ENCODE measurements around the gene PDCD2L.
A peak's percentile ranks its signal among the peaks of the same experiment; 100 is the strongest.

Gene PDCD2L, protein sequence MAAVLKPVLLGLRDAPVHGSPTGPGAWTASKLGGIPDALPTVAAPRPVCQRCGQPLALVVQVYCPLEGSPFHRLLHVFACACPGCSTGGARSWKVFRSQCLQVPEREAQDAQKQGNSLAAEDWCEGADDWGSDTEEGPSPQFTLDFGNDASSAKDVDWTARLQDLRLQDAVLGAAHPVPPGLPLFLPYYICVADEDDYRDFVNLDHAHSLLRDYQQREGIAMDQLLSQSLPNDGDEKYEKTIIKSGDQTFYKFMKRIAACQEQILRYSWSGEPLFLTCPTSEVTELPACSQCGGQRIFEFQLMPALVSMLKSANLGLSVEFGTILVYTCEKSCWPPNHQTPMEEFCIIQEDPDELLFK

DNA sequence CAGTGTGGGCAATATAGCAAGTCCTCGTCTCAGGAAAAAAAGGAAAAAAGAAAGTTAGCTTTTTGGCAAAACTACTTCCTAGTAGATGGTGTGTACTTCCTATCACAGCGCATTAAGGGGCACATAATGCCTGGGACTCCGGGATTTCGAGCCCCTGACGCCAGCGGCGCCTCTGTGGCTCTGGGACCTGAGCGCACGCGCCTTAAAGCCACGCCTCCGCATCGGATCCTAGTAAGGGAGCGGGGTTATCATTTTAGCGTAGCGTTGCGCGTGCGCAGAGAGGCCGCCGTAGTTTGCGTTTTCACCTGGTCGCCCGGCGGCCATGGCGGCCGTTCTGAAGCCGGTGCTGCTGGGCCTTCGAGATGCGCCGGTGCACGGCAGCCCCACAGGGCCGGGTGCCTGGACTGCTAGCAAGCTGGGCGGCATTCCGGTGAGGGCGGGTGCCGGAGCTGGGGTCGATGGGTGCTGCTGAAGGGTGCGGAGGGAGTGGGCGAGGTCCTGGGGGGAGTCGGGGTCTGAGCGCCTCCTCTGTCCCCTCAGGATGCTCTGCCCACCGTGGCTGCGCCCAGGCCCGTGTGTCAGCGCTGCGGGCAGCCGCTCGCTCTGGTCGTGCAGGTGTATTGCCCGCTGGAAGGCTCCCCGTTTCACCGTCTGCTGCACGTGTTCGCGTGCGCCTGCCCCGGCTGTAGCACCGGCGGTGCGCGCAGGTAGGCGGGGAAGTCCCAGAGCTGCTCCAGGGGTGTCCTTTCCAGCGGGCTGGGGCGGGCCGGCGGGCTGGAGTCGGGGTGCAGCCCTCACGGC, at the start of gene PDCD2L:
TSS of gene PDCD2L (plus strand) at position 291 of the 801 bp plus-strand sequence. CDS start at position 323, 32 bp downstream.
- Histone ChIP-seq H3K27ac (ENCODE audit: low read length) (no peak within 1 kb of the TSS), H3K4me1 (ENCODE audit: control insufficient read depth, insufficient read depth, low read length) (peaks cover 5% of the 10 kb centered on the region), H3K27me3 (ENCODE audit: control insufficient read depth in 1 of 2, insufficient read depth in 2 of 2, low read length in 2 of 2) (no peaks in the 10 kb centered on the region), H3K36me3 (ENCODE audit: control insufficient read depth in 2 of 2, insufficient read depth in 2 of 2, low read length in 2 of 2) (peaks cover 12 to 16% of the 10 kb centered on the region in 2 donors), H3K9me3 (ENCODE audit: control insufficient read depth in 2 of 2, low read length in 2 of 2) (no peaks in the 10 kb centered on the region), H3K4me3 (ENCODE audit: low read length in 2 of 2) (peak within 1 kb of the TSS; percentile 81 to 96), H3K9ac (ENCODE audit: low read length in 2 of 2) (peak within 1 kb of the TSS; percentile 66 to 84)

DNA sequence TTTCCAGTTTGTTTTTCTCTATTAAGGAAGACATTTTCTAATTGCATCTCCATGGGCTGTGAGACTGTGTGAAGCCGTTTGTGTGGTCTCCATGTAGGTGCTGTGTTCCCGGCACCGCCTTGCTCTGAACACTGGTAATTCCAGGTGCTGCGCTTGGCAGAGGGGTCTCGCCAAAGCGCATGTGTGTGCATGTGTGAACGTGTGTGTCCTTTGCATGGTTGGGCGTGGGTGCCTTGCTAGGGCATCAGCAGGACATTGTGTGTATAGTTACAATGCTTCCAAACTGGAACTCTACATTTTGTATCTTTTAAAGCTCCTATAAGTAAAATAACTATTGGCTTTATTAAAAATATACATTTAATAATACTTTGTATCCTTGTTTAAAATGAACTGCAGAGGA, 49.0 kb upstream of the PDCD2L start:
- H3K36me3 ChIP-seq (ENCODE audit: control insufficient read depth in 2 of 2, insufficient read depth in 2 of 2, low read length in 2 of 2), result peaks cover 8 to 18% of the 10 kb centered on the region in 2 donors
- H3K4me1 ChIP-seq (ENCODE audit: control insufficient read depth, insufficient read depth, low read length), result peaks cover 20% of the 10 kb centered on the region
- no peak overlapping the region for H3K4me3 ChIP-seq (ENCODE audit: low read length in 2 of 2)
- no peaks in the 10 kb centered on the region for H3K27me3 ChIP-seq (ENCODE audit: control insufficient read depth in 1 of 2, insufficient read depth in 2 of 2, low read length in 2 of 2)
- no peak overlapping the region for H3K27ac ChIP-seq (ENCODE audit: low read length)
- H3K9me3 ChIP-seq (ENCODE audit: control insufficient read depth in 2 of 2, low read length in 2 of 2), result no peaks in the 10 kb centered on the region
- H3K9ac ChIP-seq (ENCODE audit: low read length in 2 of 2), result no peak overlapping the region

DNA sequence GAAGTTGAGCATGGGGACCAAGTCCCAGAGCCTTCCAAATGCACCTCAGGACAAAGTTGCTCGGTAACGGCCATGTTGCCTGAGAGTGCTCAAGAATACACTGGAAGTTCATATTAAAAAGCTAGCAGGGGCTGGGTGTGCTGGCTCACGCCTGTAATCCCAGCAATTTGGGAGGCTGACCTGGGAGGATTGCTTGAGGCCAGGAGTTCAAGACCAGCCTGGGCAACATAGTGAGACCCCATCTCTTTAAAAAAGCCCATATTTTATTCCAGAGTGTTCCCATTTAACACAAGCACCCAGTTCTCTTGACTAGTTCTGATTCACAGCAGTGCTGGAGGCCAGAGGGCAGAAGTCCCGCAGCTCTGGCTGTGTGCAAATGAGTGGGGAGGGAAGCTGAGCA, 47.3 kb upstream of the PDCD2L start:
- Histone ChIP-seq H3K27ac (ENCODE audit: low read length) (no peak overlapping the region), H3K36me3 (ENCODE audit: control insufficient read depth in 2 of 2, insufficient read depth in 2 of 2, low read length in 2 of 2) (peaks cover 3 to 12% of the 10 kb centered on the region in 2 donors), H3K4me3 (ENCODE audit: low read length in 2 of 2) (no peak overlapping the region), H3K4me1 (ENCODE audit: control insufficient read depth, insufficient read depth, low read length) (peaks cover 20% of the 10 kb centered on the region), H3K9ac (ENCODE audit: low read length in 2 of 2) (no peak overlapping the region), H3K27me3 (ENCODE audit: control insufficient read depth in 1 of 2, insufficient read depth in 2 of 2, low read length in 2 of 2) (no peaks in the 10 kb centered on the region), H3K9me3 (ENCODE audit: control insufficient read depth in 2 of 2, low read length in 2 of 2) (no peaks in the 10 kb centered on the region)

DNA sequence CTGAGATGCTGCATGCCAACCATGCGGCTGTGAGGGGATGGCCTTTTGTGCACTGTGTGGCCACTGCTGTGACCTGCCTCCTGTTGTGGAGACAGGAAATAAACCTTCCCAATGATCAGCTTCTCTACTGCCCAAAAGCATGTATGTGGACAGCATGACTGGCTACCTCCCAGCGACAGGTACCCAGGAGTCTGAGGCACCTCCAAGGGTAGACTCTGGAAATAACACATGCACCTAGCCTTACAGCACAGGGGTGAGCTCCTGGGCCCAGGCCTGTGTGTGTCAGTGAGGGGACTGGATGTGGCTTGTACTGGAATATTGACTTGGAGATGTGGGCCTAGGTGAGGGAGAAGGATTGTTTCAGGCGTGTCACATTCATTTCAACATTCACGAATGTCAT, 46.8 kb upstream of the PDCD2L start:
- peaks cover 20% of the 10 kb centered on the region for H3K4me1 ChIP-seq (ENCODE audit: control insufficient read depth, insufficient read depth, low read length)
- H3K27ac ChIP-seq (ENCODE audit: low read length), result no peak overlapping the region
- no peaks in the 10 kb centered on the region for H3K9me3 ChIP-seq (ENCODE audit: control insufficient read depth in 2 of 2, low read length in 2 of 2)
- H3K9ac ChIP-seq (ENCODE audit: low read length in 2 of 2), result no peak overlapping the region
- H3K36me3 ChIP-seq (ENCODE audit: control insufficient read depth in 2 of 2, insufficient read depth in 2 of 2, low read length in 2 of 2), result peaks cover under 1 to 11% of the 10 kb centered on the region in 2 donors
- no peak overlapping the region for H3K4me3 ChIP-seq (ENCODE audit: low read length in 2 of 2)
- no peaks in the 10 kb centered on the region for H3K27me3 ChIP-seq (ENCODE audit: control insufficient read depth in 1 of 2, insufficient read depth in 2 of 2, low read length in 2 of 2)

DNA sequence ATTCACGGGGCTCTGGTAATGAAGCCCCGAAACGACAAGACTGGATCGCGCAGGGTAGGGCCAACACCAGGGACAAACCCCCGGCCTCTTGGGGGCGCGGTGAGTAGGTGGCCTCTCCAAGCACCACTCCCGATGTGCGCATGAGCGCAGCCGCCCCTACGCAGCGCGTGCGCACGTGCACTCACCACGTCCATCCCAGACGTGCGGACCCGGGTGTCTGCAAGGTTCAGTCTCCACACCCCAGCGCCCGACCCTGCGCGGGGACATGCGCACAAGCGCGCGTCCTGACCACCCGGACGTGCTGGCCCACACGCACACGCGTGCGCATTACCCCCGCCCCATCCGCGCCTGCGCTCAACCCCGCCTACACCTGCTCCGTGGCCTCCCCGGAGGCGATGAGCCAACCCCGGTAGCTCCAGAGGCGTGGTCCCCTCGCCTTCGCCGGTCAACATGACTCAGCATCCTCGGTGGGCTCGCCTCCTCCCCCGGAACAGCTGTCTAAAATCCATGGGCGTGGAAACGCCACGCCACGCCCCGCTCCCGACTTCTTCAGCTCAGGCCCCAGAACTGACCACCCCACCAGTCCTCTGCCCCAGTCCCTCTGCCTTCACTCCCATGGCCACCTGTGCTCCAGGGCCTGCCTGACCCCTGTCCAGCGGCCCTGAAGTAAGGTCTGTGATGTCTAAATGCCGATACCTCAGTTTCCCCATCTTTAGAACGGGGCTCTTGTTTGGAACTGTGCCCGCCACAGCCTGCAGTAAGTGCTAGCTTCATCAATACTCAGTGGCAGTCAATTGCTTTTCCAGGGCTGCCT, 44.9 kb upstream of the PDCD2L start:
- Histone ChIP-seq H3K27me3 (ENCODE audit: control insufficient read depth in 1 of 2, insufficient read depth in 2 of 2, low read length in 2 of 2) (no peaks in the 10 kb centered on the region), H3K36me3 (ENCODE audit: control insufficient read depth in 2 of 2, insufficient read depth in 2 of 2, low read length in 2 of 2) (peaks cover 0 to 3% of the 10 kb centered on the region in 2 donors), H3K27ac (ENCODE audit: low read length) (peak overlapping the region; percentile 78), H3K9me3 (ENCODE audit: control insufficient read depth in 2 of 2, low read length in 2 of 2) (no peaks in the 10 kb centered on the region), H3K4me3 (ENCODE audit: low read length in 2 of 2) (peak overlapping the region; percentile 58 to 76), H3K9ac (ENCODE audit: low read length in 2 of 2) (peak overlapping the region; percentile 79 to 86), H3K4me1 (ENCODE audit: control insufficient read depth, insufficient read depth, low read length) (peaks cover 20% of the 10 kb centered on the region)

DNA sequence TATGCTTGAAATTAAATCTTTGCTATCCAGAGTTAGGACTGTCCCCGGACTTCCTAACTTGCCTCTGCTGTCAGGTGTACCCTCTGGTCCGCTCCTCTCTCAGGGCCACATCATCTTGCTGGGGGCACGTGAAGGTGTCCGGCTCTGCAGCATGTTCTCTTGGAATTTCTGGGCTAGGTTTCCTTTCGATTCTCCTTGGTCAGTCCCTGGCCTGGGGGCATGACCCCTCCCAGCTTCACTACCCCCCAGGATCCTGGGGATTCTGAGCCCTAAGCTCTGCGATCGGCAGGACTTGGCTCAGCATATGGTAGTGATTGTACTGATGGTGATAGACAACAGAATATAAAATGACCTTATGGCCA, 44.3 kb upstream of the PDCD2L start:
- no peaks in the 10 kb centered on the region for H3K27me3 ChIP-seq (ENCODE audit: control insufficient read depth in 1 of 2, insufficient read depth in 2 of 2, low read length in 2 of 2)
- peaks cover 0 to 3% of the 10 kb centered on the region in 2 donors for H3K36me3 ChIP-seq (ENCODE audit: control insufficient read depth in 2 of 2, insufficient read depth in 2 of 2, low read length in 2 of 2)
- H3K9ac ChIP-seq (ENCODE audit: low read length in 2 of 2), result peak overlapping the region; percentile 53 to 73
- peaks cover 24% of the 10 kb centered on the region for H3K4me1 ChIP-seq (ENCODE audit: control insufficient read depth, insufficient read depth, low read length)
- H3K9me3 ChIP-seq (ENCODE audit: control insufficient read depth in 2 of 2, low read length in 2 of 2), result no peaks in the 10 kb centered on the region
- peak overlapping the region; percentile 58 to 76 for H3K4me3 ChIP-seq (ENCODE audit: low read length in 2 of 2)
- H3K27ac ChIP-seq (ENCODE audit: low read length), result peak overlapping the region; percentile 78

DNA sequence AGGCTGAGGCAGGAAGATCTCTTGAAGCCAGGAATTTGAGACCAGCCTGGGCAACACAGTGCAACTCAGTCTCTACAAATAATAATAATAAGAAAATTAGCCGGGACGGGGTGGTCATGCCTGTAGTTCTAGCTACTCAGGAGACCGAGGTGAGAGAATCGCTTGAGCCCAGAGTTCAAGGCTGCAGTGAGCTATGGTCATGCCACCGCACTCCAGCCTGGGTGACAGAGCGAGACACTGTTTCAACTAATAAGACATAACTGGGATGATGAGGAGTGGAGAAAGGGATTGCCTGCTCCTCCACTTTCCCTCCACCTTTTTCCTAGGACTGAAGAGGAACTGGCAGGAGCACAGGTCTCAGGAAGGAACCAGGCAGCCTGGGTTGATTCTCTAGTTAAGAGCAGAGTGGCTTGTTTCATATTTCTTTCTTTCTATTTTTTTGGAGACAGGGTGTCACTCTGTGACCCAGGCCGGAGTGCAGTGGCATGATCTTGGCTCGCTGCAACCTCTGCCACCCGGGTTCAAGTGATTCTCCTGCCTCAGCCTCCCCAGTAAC, 43.8 kb upstream of the PDCD2L start:
- no peaks in the 10 kb centered on the region for H3K36me3 ChIP-seq (ENCODE audit: control insufficient read depth in 2 of 2, insufficient read depth in 2 of 2, low read length in 2 of 2)
- no peak overlapping the region for H3K9ac ChIP-seq (ENCODE audit: low read length in 2 of 2)
- no peaks in the 10 kb centered on the region for H3K9me3 ChIP-seq (ENCODE audit: control insufficient read depth in 2 of 2, low read length in 2 of 2)
- peak overlapping the region; percentile 78 for H3K27ac ChIP-seq (ENCODE audit: low read length)
- H3K27me3 ChIP-seq (ENCODE audit: control insufficient read depth in 1 of 2, insufficient read depth in 2 of 2, low read length in 2 of 2), result no peaks in the 10 kb centered on the region
- H3K4me1 ChIP-seq (ENCODE audit: control insufficient read depth, insufficient read depth, low read length), result peaks cover 24% of the 10 kb centered on the region
- H3K4me3 ChIP-seq (ENCODE audit: low read length in 2 of 2), result no peak overlapping the region

DNA sequence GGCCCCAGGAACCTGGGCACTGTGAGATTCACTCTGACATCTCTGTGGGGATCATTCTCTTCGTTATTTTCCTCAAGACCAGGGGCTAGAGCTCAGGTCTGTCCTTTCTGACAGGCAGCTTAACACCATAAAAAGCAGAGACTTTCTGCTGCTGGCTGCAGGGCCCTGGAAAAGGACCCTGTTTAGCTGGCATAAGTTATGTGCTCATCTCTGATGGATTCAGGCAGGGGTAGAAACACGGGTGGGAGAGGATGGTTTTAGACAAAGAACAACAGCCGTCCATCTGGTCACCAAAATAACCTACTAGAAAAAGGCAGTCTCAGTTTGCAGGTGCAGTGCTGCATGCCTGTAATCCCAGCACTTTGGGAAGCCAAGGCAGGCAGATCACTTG, 41.5 kb upstream of the PDCD2L start:
- Histone ChIP-seq H3K4me3 (ENCODE audit: low read length in 2 of 2) (no peak overlapping the region), H3K27me3 (ENCODE audit: control insufficient read depth in 1 of 2, insufficient read depth in 2 of 2, low read length in 2 of 2) (no peaks in the 10 kb centered on the region), H3K4me1 (ENCODE audit: control insufficient read depth, insufficient read depth, low read length) (peaks cover 44% of the 10 kb centered on the region), H3K9ac (ENCODE audit: low read length in 2 of 2) (no peak overlapping the region), H3K27ac (ENCODE audit: low read length) (no peak overlapping the region), H3K9me3 (ENCODE audit: control insufficient read depth in 2 of 2, low read length in 2 of 2) (no peaks in the 10 kb centered on the region), H3K36me3 (ENCODE audit: control insufficient read depth in 2 of 2, insufficient read depth in 2 of 2, low read length in 2 of 2) (peaks cover 6 to 8% of the 10 kb centered on the region in 2 donors)

DNA sequence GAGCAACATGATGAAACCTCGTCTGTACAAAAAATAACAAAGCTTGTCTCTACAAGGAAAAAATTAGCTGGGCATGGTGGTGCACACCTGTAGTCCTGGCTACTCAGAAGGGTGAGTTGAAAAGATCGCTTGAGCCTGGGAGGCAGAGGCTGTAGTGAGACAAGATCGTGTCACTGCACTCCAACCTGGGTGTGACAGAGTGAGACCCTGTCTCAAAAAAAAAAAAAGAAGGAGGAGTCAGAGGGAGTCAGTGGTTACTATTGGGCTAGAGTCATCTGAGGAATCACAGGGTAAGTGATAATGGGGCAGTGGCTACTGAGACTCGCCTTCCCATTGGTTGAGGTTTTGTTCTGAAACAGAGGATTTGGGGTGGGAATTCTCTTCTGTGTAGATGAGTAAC, 41.1 kb upstream of the PDCD2L start:
- Histone ChIP-seq H3K9me3 (ENCODE audit: control insufficient read depth in 2 of 2, low read length in 2 of 2) (no peaks in the 10 kb centered on the region), H3K9ac (ENCODE audit: low read length in 2 of 2) (no peak overlapping the region), H3K4me1 (ENCODE audit: control insufficient read depth, insufficient read depth, low read length) (peaks cover 44% of the 10 kb centered on the region), H3K4me3 (ENCODE audit: low read length in 2 of 2) (no peak overlapping the region), H3K27ac (ENCODE audit: low read length) (no peak overlapping the region), H3K36me3 (ENCODE audit: control insufficient read depth in 2 of 2, insufficient read depth in 2 of 2, low read length in 2 of 2) (peaks cover 7 to 10% of the 10 kb centered on the region in 2 donors), H3K27me3 (ENCODE audit: control insufficient read depth in 1 of 2, insufficient read depth in 2 of 2, low read length in 2 of 2) (no peaks in the 10 kb centered on the region)

DNA sequence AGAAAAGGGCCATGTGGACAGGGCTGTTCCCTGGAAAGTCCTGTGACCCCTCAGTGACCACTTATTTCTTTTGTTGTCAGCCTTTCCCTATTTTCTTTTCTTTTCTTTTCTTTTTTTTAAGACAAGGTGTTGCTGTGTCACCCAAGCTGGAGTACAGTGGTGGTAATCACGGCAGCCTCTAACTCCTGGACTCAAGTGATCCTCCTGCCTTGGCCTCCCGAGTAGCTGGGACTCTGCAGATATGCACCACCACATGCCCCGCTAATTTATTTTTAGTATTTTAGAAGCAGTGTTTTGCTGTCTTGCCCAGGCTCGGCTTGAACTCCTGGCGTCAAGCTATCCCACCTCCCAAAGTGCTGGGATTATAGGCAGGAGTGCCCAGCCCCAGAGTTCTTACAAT, 40.3 kb upstream of the PDCD2L start:
- H3K36me3 ChIP-seq (ENCODE audit: control insufficient read depth in 2 of 2, insufficient read depth in 2 of 2, low read length in 2 of 2), result peaks cover 14 to 18% of the 10 kb centered on the region in 2 donors
- H3K9me3 ChIP-seq (ENCODE audit: control insufficient read depth in 2 of 2, low read length in 2 of 2), result no peaks in the 10 kb centered on the region
- H3K27me3 ChIP-seq (ENCODE audit: control insufficient read depth in 1 of 2, insufficient read depth in 2 of 2, low read length in 2 of 2), result no peaks in the 10 kb centered on the region
- H3K27ac ChIP-seq (ENCODE audit: low read length), result no peak overlapping the region
- H3K4me3 ChIP-seq (ENCODE audit: low read length in 2 of 2), result no peak overlapping the region
- H3K9ac ChIP-seq (ENCODE audit: low read length in 2 of 2), result no peak overlapping the region
- peaks cover 38% of the 10 kb centered on the region for H3K4me1 ChIP-seq (ENCODE audit: control insufficient read depth, insufficient read depth, low read length)

Data from stomach smooth muscle (tissue), 2 donors.